Measurements from ENCODE around the gene BMPR2. TPM values are rescaled to one million over a fixed set of nuclear protein-coding genes. Genes with fewer than 3 reads are reported as not detected.

The BMPR2 gene
- total RNA-seq, 4 donors from 2014 or later, result 56.1 to 112 (median 66.6) TPM

- no peak for TF ChIP-seq CTCF (IDR thresholded peaks at IDR 0.05; ENCODE audit: low read depth)
Observed at GRCh38 chr2:202599911-202600310, 223.8 kb downstream of the BMPR2 start.

GRCh38 chr2:202604699-202605098 is 228.6 kb downstream of the BMPR2 start:
- TF ChIP-seq CTCF (IDR thresholded peaks at IDR 0.05; ENCODE audit: low read depth), result no peak

GRCh38 chr2:202605174-202605573 is 229.0 kb downstream of the BMPR2 start:
- TF ChIP-seq CTCF (IDR thresholded peaks at IDR 0.05; ENCODE audit: low read depth), result no peak

GRCh38 chr2:202608142-202608852 is 232.2 kb downstream of the BMPR2 start:
- no peak for TF ChIP-seq CTCF (IDR thresholded peaks at IDR 0.05; ENCODE audit: low read depth)

- TF ChIP-seq CTCF (IDR thresholded peaks at IDR 0.05; ENCODE audit: low read depth), result no peak
Observed at GRCh38 chr2:202609381-202610145, 233.4 kb downstream of the BMPR2 start.

- no peak for TF ChIP-seq CTCF (IDR thresholded peaks at IDR 0.05; ENCODE audit: low read depth)
Observed at GRCh38 chr2:202610380-202610779, 234.3 kb downstream of the BMPR2 start.

GRCh38 chr2:202612145-202612544 is 236.0 kb downstream of the BMPR2 start:
- TF ChIP-seq CTCF (IDR thresholded peaks at IDR 0.05; ENCODE audit: low read depth), result no peak

Measured in subcutaneous adipose tissue (tissue), 4 donors.